Panc1 (cell line): Measurements from ENCODE around the gene POLN. TPM values are rescaled to one million over a fixed set of nuclear protein-coding genes. Genes with fewer than 3 reads are reported as not detected.

Source experiments
- ATAC-seq: fragments of 200-7000 bp; cut with Tn5 transposase; 2 replicates; pipeline ENCODE4 v1.9.1; 2020; ENCODE audit warnings: mild to moderate bottlenecking, moderate library complexity
- BruUV-seq: library from RNA; stranded (reverse); fragments of 400-500 nt; replicated peaks from 2 replicates; lab custom pipeline; 2021; lab: Mats Ljungman, UMichigan
- CTCF ChIA-PET: fragments of 300-600 bp; sonication (Branson Sonifier 250); formaldehyde crosslinking; loops from one replicate; lab custom pipeline; 2022; ENCODE audit warnings: antibody characterized with exemption; lab: Charles Lee
- POLR2A ChIA-PET: fragments of 300-600 bp; sonication (Branson Sonifier 250); formaldehyde crosslinking; loops from one replicate; lab custom pipeline; 2022; ENCODE audit warnings: antibody characterized with exemption; lab: Charles Lee
- DNase-seq: peaks from one replicate; pipeline ENCODE4 v3.0.0-alpha.2; 2010; ENCODE audit warnings: low read depth, low spot score
- H3K27ac ChIP-seq: 2 replicates; pipeline ENCODE4 v1.5.1; 2011; ENCODE audit warnings: mild to moderate bottlenecking, low read length, inconsistent platforms
- H3K27me3 ChIP-seq: fragments of 200-500 bp; sonication (Bioruptor generic); 2 replicates; pipeline ENCODE4 v1.6.0; 2014; ENCODE audit warnings: low read length, inconsistent platforms; ENCODE audit not compliant: control insufficient read depth, insufficient read depth
- H3K36me3 ChIP-seq: fragments of 200-500 bp; sonication (Bioruptor generic); 2 replicates; pipeline ENCODE4 v1.5.1; 2014; ENCODE audit warnings: inconsistent platforms, mild to moderate bottlenecking, low read length, moderate library complexity; ENCODE audit not compliant: control insufficient read depth, insufficient read depth
- H3K4me1 ChIP-seq: 2 replicates; pipeline ENCODE4 v1.5.1; 2011; ENCODE audit warnings: inconsistent platforms, mild to moderate bottlenecking, low read length, moderate library complexity; ENCODE audit not compliant: control insufficient read depth, insufficient read depth
- H3K4me3 ChIP-seq, 2 experiments: 2 replicates each; pipeline ENCODE4 v1.5.1; 2011 to 2012; ENCODE audit warnings: low read depth in 2 of 2, low read length in 2 of 2, mild to moderate bottlenecking in 2 of 2, inconsistent platforms in 1 of 2, moderate library complexity in 1 of 2
- H3K9me3 ChIP-seq: fragments of 200-500 bp; sonication (Bioruptor generic); 2 replicates; pipeline ENCODE4 v1.5.1; 2014; ENCODE audit warnings: low read depth, mild to moderate bottlenecking, inconsistent platforms, low read length, moderate library complexity; ENCODE audit not compliant: control insufficient read depth, insufficient read depth
- CTCF ChIP-seq: fragments of 450-650 bp; IDR thresholded peaks from 2 replicates; pipeline ENCODE4 v1.5.1; 2017; ENCODE audit warnings: mild to moderate bottlenecking
- POLR2AphosphoS5 ChIP-seq: IDR thresholded peaks from 2 replicates; pipeline ENCODE4 v1.6.1; 2012; ENCODE audit warnings: mild to moderate bottlenecking, low read depth, low read length, moderate library complexity
- SIN3A ChIP-seq: IDR thresholded peaks from 2 replicates; pipeline ENCODE4 v1.6.1; 2012; ENCODE audit warnings: low read depth, mild to moderate bottlenecking, low read length, moderate library complexity, borderline replicate concordance; ENCODE audit not compliant: insufficient read depth
- TCF7L2 ChIP-seq: IDR thresholded peaks from 2 replicates; pipeline ENCODE4 v1.6.1; 2011; ENCODE audit warnings: mild to moderate bottlenecking, low read depth, low read length, inconsistent platforms
- in situ Hi-C: cut with HindIII; loops from 2 replicates; pipeline ENCODE4 v1.10.0; 2016; ENCODE audit warnings: low sequenced_read_pairs, low pct_unique_long_range_greater_than_20kb
- intact Hi-C: fragments of 100-400 bp; cut with micrococcal nuclease; formaldehyde crosslinking; loops from one replicate; pipeline ENCODE4 v1.10.0; 2022; ENCODE audit not compliant: unreplicated experiment
- total RNA-seq: library from RNA; stranded (reverse); gene quantifications from one replicate; pipeline ENCODE4 v1.2.1, GENCODE V29; 2021; ENCODE audit not compliant: unreplicated experiment
- TF ChIP-seq, protein P1 (sequence below), 2 experiments: IDR thresholded peaks; 2 replicates each; pipeline ENCODE4 v1.6.1; 2011 to 2012; ENCODE audit warnings: low read depth in 2 of 2, control low read depth in 1 of 2, low read length in 1 of 2, mild to moderate bottlenecking in 1 of 2, moderate library complexity in 1 of 2; ENCODE audit not compliant: insufficient read depth in 1 of 2

Gene POLN
- total RNA-seq, 1 experiment from 2014 or later: 4.3 TPM

DNA sequence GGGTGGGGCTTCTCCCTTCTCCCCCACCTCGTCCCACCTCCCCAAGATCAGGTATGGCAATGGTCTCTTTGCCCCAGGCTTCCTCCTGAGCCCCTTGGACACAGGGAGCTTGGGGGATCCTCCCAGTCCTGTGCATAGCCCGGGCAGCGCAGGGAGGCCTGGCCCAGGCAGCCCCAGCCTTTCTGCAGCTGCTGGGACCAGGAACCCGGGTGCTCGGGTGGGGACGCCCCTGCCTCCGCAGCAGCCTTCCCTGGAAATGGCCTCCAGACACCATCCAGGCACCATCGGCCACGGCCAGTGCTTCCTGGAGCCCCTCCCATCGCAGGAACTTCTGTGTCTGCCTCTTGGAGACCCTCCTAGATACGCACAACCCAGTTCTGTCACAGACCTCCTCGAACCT lies 25.9 kb upstream of the POLN start:
- POLR2A ChIA-PET: no interaction called here
- no peak overlapping the region for H3K4me3 ChIP-seq
- DNase-seq (no peak), ATAC-seq (no peak)
- H3K4me1 ChIP-seq: peaks cover 5% of the 10 kb centered on the region; the same call in 1 of the 2 replicates
- H3K36me3 ChIP-seq: no peaks in the 10 kb centered on the region
- CTCF ChIA-PET: no interaction called here
- intact Hi-C loops (no loop called here), in situ Hi-C loops (no loop called here)
- no peaks in the 10 kb centered on the region for H3K9me3 ChIP-seq
- H3K27me3 ChIP-seq: no peaks in the 10 kb centered on the region
- TF ChIP-seq, protein P1, sequence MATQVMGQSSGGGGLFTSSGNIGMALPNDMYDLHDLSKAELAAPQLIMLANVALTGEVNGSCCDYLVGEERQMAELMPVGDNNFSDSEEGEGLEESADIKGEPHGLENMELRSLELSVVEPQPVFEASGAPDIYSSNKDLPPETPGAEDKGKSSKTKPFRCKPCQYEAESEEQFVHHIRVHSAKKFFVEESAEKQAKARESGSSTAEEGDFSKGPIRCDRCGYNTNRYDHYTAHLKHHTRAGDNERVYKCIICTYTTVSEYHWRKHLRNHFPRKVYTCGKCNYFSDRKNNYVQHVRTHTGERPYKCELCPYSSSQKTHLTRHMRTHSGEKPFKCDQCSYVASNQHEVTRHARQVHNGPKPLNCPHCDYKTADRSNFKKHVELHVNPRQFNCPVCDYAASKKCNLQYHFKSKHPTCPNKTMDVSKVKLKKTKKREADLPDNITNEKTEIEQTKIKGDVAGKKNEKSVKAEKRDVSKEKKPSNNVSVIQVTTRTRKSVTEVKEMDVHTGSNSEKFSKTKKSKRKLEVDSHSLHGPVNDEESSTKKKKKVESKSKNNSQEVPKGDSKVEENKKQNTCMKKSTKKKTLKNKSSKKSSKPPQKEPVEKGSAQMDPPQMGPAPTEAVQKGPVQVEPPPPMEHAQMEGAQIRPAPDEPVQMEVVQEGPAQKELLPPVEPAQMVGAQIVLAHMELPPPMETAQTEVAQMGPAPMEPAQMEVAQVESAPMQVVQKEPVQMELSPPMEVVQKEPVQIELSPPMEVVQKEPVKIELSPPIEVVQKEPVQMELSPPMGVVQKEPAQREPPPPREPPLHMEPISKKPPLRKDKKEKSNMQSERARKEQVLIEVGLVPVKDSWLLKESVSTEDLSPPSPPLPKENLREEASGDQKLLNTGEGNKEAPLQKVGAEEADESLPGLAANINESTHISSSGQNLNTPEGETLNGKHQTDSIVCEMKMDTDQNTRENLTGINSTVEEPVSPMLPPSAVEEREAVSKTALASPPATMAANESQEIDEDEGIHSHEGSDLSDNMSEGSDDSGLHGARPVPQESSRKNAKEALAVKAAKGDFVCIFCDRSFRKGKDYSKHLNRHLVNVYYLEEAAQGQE (IDR thresholded peaks at IDR 0.05; ENCODE audit: insufficient read depth in 1 of 2, low read depth in 2 of 2, low read length in 1 of 2): no peak
- TF ChIP-seq CTCF (no peak), SIN3A (no peak), TCF7L2 (no peak), POLR2AphosphoS5 (no peak)
- no peak overlapping the region for H3K27ac ChIP-seq
- no TSS peak for BruUV-seq

DNA sequence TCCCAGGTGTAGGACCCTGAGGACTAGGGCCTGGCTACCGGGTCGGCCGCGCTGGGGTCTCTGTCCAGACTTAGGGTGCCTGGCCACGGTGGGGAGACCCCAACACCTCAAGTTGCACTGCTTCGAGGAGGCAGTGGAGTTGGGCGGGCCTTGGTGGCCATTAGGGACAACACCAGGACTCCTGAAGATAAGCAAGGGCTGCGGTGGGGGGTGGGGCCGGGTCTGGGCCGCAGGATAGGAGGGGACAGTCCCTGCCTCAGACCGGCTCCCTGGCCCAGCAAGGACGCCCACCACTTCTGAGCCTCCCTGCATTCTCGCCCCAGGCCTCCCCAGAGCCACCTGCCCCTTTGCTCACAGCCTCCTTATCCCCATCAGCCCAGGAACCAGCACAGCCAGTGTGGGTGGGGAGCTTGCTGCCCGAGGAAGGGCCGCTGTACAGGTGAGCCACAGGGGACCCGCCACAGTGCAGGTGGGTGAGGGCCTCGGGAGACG lies 25.4 kb upstream of the POLN start:
- in situ Hi-C loops (no loop called here), intact Hi-C loops (no loop called here)
- DNase-seq (no peak), ATAC-seq (no peak)
- Histone ChIP-seq H3K9me3 (no peaks in the 10 kb centered on the region), H3K4me1 (peaks cover 5% of the 10 kb centered on the region; the same call in 1 of the 2 replicates), H3K4me3 (no peak overlapping the region), H3K27ac (no peak overlapping the region), H3K36me3 (no peaks in the 10 kb centered on the region), H3K27me3 (no peaks in the 10 kb centered on the region)
- TF ChIP-seq, protein P1 (IDR thresholded peaks at IDR 0.05; ENCODE audit: insufficient read depth in 1 of 2, low read depth in 2 of 2, low read length in 1 of 2): no peak
- TF ChIP-seq POLR2AphosphoS5 (no peak), CTCF (no peak), TCF7L2 (no peak), SIN3A (no peak)
- ChIA-PET POLR2A (no interaction called here), CTCF (no interaction called here)
- BruUV-seq: no TSS peak
